CD4-positive, alpha-beta memory T cell (primary cell): ENCODE data around the gene ZNF536. TPM values are rescaled to one million over a fixed set of nuclear protein-coding genes. Genes with fewer than 3 reads are reported as not detected.

Experiments used
- CTCF ChIA-PET: fragments of 350-600 bp; sonication (Branson Sonifier 250); formaldehyde crosslinking; loops from one replicate; lab custom pipeline; 2021; ENCODE audit warnings: inconsistent platforms; ENCODE audit not compliant: partially characterized antibody; lab: Charles Lee
- POLR2A ChIA-PET: fragments of 350-600 bp; sonication (Branson Sonifier 250); formaldehyde crosslinking; loops from one replicate; lab custom pipeline; 2021; ENCODE audit not compliant: partially characterized antibody; lab: Charles Lee
- DNase-seq, 5 donors: peaks; one replicate each; pipeline versions ENCODE4 v3.0.0 to v3.0.0-alpha.2; 2020 to 2022; ENCODE audit warnings: mixed read lengths in 1 of 5
- H3K27ac ChIP-seq: one replicate; pipeline ENCODE4 v1.7.0; 2013; ENCODE audit warnings: low read depth, low read length
- H3K27me3 ChIP-seq: 2 replicates; pipeline ENCODE4 v1.7.0; 2013; ENCODE audit warnings: mild to moderate bottlenecking, low read length, moderate library complexity; ENCODE audit not compliant: insufficient read depth
- H3K36me3 ChIP-seq: 2 replicates; pipeline ENCODE4 v1.7.0; 2013; ENCODE audit warnings: mild to moderate bottlenecking, low read length, moderate library complexity; ENCODE audit not compliant: insufficient read depth
- H3K4me1 ChIP-seq: 2 replicates; pipeline ENCODE4 v1.7.0; 2013; ENCODE audit warnings: mild to moderate bottlenecking, low read length, moderate library complexity; ENCODE audit not compliant: insufficient read depth
- H3K4me3 ChIP-seq, 2 donors: one replicate each; pipeline ENCODE4 v1.7.0; 2013; ENCODE audit warnings: low read length in 2 of 2, mild to moderate bottlenecking in 1 of 2
- H3K9me3 ChIP-seq, 2 donors: one replicate each; pipeline ENCODE4 v1.7.0; 2013; ENCODE audit warnings: low read length in 2 of 2, control low read depth in 1 of 2; ENCODE audit not compliant: control insufficient read depth in 1 of 2
- H3K27ac Mint-ChIP-seq, 7 donors: one replicate each; pipeline ENCODE4 v1.8.0; 2020 to 2021; ENCODE audit warnings: mixed read lengths in 7 of 7, mild to moderate bottlenecking in 6 of 7, inconsistent platforms in 3 of 7, moderate library complexity in 3 of 7
- H3K27me3 Mint-ChIP-seq, 2 donors: one replicate each; pipeline ENCODE4 v1.8.0; 2020 to 2021; ENCODE audit warnings: mixed read lengths in 2 of 2
- H3K36me3 Mint-ChIP-seq, 2 donors: one replicate each; pipeline ENCODE4 v1.8.0; 2020 to 2021; ENCODE audit warnings: mixed read lengths in 2 of 2, inconsistent platforms in 1 of 2, mild to moderate bottlenecking in 1 of 2
- H3K4me1 Mint-ChIP-seq, 4 donors: one replicate each; pipeline ENCODE4 v1.8.0; 2020 to 2021; ENCODE audit warnings: mixed read lengths in 4 of 4, mild to moderate bottlenecking in 1 of 4
- H3K4me3 Mint-ChIP-seq, 8 donors: one replicate each; pipeline ENCODE4 v1.8.0; 2020 to 2021; ENCODE audit warnings: mixed read lengths in 8 of 8, mild to moderate bottlenecking in 7 of 8, moderate library complexity in 6 of 8, inconsistent platforms in 3 of 8
- H3K9me3 Mint-ChIP-seq, 8 donors: one replicate each; pipeline ENCODE4 v1.8.0; 2020 to 2021; ENCODE audit warnings: mixed read lengths in 8 of 8, mild to moderate bottlenecking in 5 of 8, inconsistent platforms in 3 of 8, moderate library complexity in 1 of 8
- intact Hi-C: fragments of 100-400 bp; cut with micrococcal nuclease; formaldehyde crosslinking; loops from one replicate; pipeline ENCODE4 v1.15.1; 2023
- polyA plus RNA-seq, 2 donors: library from polyadenylated mRNA; unstranded; fragments of 300-500 nt; fragmentation: Illumina TruSeq; gene quantifications; one replicate each; pipeline ENCODE4 v1.2.3, GENCODE V29; 2021
- total RNA-seq, 2 experiments: library from RNA; stranded (reverse); gene quantifications; one replicate each; pipeline ENCODE4 v1.2.3, GENCODE V29; 2021

The ZNF536 gene
- total and polyA plus RNA-seq, 4 experiments from 2014 or later, result 0.20 TPM; not detected in 3

DNA sequence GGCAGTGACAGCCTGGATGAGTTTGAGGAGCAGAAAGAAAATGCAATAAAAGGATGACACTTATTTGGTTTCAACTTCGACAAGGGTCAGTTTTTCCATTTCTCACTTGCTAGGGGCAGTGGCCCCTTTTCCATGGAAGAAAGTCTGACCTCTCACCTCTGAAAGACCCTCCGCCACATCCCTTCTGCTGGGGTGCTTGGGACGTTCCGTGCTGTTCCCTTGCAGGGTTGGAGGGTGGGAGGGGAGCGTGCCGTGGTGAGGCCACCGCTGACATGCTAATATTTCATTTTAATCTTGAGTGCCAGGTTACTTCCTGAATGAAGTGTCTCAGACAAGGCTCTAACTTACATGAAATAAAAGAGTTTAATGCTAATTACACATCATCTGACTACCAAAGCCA lies 5.2 kb upstream of the ZNF536 start:
- no peak overlapping the region for H3K27ac Mint-ChIP-seq
- no peaks in the 10 kb centered on the region for H3K27me3 ChIP-seq
- ChIA-PET POLR2A (no interaction called here), CTCF (no interaction called here)
- no peaks in the 10 kb centered on the region for H3K4me1 ChIP-seq
- H3K27ac ChIP-seq, result no peak overlapping the region
- no peaks in the 10 kb centered on the region for H3K36me3 Mint-ChIP-seq
- H3K36me3 ChIP-seq, result no peaks in the 10 kb centered on the region
- no peaks in the 10 kb centered on the region for H3K4me1 Mint-ChIP-seq
- intact Hi-C loops, result no loop called here
- peaks cover 8 to 9% of the 10 kb centered on the region in 2 donors for H3K27me3 Mint-ChIP-seq
- H3K4me3 ChIP-seq, result no peak overlapping the region
- peaks cover 0 to 2% (median 0%) of the 10 kb centered on the region in 8 donors for H3K9me3 Mint-ChIP-seq
- no peaks in the 10 kb centered on the region for H3K9me3 ChIP-seq
- DNase-seq, result no peak
- H3K4me3 Mint-ChIP-seq, result no peak overlapping the region

DNA sequence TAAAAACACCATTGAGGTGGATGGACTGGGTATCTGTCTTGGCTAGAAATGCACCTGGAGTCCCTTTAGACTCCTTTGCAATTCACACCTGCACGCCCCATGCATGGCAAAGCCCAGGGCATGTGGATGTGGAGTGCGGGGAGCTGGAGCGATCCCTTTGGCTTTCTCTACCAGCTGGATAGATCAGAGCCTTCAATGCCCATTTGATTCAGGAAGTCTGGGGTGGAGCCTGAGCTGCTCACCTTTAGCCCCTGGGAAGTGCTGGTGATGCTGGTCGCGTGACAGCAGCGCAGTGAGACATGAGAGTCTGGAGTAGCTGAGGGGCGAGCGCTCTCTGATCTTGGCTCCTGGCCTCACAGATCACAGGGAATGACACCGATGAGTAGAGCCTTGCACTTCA lies 4.8 kb upstream of the ZNF536 start:
- H3K9me3 ChIP-seq, result no peaks in the 10 kb centered on the region
- Mint-ChIP-seq H3K4me1 (no peaks in the 10 kb centered on the region), H3K4me3 (no peak overlapping the region), H3K27ac (no peak overlapping the region), H3K27me3 (peaks cover 9 to 12% of the 10 kb centered on the region in 2 donors), H3K9me3 (peaks cover 0 to 2% (median 0%) of the 10 kb centered on the region in 8 donors), H3K36me3 (no peaks in the 10 kb centered on the region)
- H3K4me3 ChIP-seq, result no peak overlapping the region
- H3K36me3 ChIP-seq, result no peaks in the 10 kb centered on the region
- POLR2A ChIA-PET, result no interaction called here
- H3K27me3 ChIP-seq, result no peaks in the 10 kb centered on the region
- intact Hi-C loops, result no loop called here
- H3K27ac ChIP-seq, result no peak overlapping the region
- no peak for DNase-seq
- CTCF ChIA-PET, result no interaction called here
- H3K4me1 ChIP-seq, result no peaks in the 10 kb centered on the region

- no peaks in the 10 kb centered on the region for H3K36me3 Mint-ChIP-seq
- intact Hi-C loops, result no loop called here
These were observed 2.4 kb upstream of the ZNF536 start for GRCh38 chr19:30369833-30370232.

DNA sequence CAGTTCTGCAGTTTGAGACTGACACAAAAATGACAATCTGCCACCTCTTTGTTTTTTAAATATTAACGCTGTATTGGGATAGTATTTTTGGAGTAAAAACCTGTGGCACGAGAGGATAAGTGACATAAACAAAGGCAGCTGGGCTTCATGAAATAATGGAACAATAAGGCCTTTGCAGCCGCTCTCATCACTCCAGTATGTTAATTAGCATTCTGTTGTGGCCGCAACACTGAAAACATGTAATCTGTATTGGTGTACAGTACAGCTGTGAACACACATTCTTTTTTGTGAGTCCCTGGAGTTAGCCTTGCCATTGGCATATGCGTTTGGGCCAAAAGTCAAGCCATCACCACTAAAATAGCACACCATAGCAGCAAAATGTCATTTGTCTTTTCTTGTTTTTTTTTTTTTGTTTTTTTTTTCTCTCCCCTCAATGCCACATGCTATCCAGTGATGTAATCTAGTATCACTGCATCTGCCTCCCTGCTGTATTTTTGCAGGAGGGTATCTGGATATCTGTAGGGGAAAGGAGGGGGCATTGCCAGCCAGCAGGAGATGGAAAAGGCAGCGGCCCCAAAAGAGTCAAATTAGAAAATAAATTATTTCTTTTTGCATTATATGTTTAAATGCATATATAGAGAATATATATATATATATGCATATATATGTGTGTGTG lies 885 bp upstream of the ZNF536 start:
- H3K4me1 ChIP-seq, result no peaks in the 10 kb centered on the region
- H3K9me3 ChIP-seq, result no peaks in the 10 kb centered on the region
- ChIA-PET CTCF (no interaction called here), POLR2A (no interaction called here)
- no peaks in the 10 kb centered on the region for H3K36me3 Mint-ChIP-seq
- no peak for DNase-seq
- H3K36me3 ChIP-seq, result no peaks in the 10 kb centered on the region
- H3K27me3 ChIP-seq, result no peaks in the 10 kb centered on the region
- H3K27ac ChIP-seq, result no peak overlapping the region
- no peak overlapping the region for H3K4me3 Mint-ChIP-seq
- H3K27ac Mint-ChIP-seq, result no peak overlapping the region
- intact Hi-C loops, result no loop called here
- H3K4me3 ChIP-seq, result no peak overlapping the region
- H3K4me1 Mint-ChIP-seq, result peaks cover 0 to 5% (median 4%) of the 10 kb centered on the region in 4 donors
- H3K9me3 Mint-ChIP-seq, result peaks cover 0 to 2% (median 0%) of the 10 kb centered on the region in 8 donors
- peaks cover 21 to 25% of the 10 kb centered on the region in 2 donors for H3K27me3 Mint-ChIP-seq

More at GRCh38 chr19:30369833-30370232, 2.4 kb upstream of the ZNF536 start:
- Mint-ChIP-seq H3K4me3 (no peak overlapping the region), H3K9me3 (peaks cover 0 to 2% (median 0%) of the 10 kb centered on the region in 8 donors), H3K27me3 (peaks cover 11 to 15% of the 10 kb centered on the region in 2 donors), H3K4me1 (peaks cover 0 to 1% (median 0%) of the 10 kb centered on the region in 4 donors), H3K27ac (no peak overlapping the region)
- POLR2A ChIA-PET, result no interaction called here
- Histone ChIP-seq H3K4me3 (no peak overlapping the region), H3K27ac (no peak overlapping the region), H3K36me3 (no peaks in the 10 kb centered on the region), H3K4me1 (no peaks in the 10 kb centered on the region), H3K9me3 (no peaks in the 10 kb centered on the region), H3K27me3 (no peaks in the 10 kb centered on the region)
- DNase-seq, result no peak
- CTCF ChIA-PET, result no interaction called here

DNA sequence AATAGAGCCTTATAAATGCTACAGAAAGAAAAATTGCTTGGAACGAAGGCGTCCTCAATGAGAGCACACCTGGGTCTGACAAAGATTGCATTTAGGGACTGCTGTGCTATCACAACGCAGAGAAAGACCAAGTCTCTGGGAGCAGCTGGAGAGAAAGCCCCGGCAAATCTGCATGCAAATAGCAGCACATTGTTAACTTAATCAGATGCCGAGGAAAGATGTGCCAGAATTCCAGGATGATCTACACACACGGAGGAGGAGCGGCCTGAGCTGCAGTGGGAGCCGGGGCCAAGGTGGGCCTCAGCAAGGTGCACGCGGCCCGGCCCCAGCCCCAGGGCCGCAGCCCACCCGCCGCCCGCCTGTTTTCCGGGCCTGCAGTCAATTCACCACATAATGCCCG lies 1.4 kb downstream of the ZNF536 start:
- H3K4me3 ChIP-seq, result no peak overlapping the region
- CTCF ChIA-PET, result no interaction called here

DNA sequence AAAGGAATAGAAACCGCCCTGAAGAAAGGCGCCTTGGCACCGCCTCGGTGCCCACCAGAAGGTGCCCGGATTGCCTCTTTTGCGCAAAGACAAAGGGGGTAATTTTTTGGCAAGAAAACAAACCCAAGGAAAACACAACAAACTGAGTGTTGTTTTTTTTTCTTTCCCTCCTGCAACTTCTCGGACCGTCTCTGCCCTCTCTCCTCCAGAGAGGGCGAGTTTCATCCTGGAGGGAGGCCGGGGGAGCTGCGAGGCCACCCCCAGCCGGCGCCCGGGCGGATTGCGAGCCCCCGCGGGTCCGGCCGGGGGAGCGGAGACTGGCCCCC lies 2.3 kb downstream of the ZNF536 start:
- H3K9me3 Mint-ChIP-seq, result no peaks in the 10 kb centered on the region
- intact Hi-C loops, result no loop called here
- Histone ChIP-seq H3K4me1 (no peaks in the 10 kb centered on the region), H3K27me3 (no peaks in the 10 kb centered on the region), H3K4me3 (no peak overlapping the region), H3K9me3 (no peaks in the 10 kb centered on the region), H3K27ac (no peak overlapping the region), H3K36me3 (no peaks in the 10 kb centered on the region)
- peaks cover 24 to 27% of the 10 kb centered on the region in 2 donors for H3K27me3 Mint-ChIP-seq
- CTCF ChIA-PET, result no interaction called here
- H3K4me3 Mint-ChIP-seq, result no peak overlapping the region
- H3K4me1 Mint-ChIP-seq, result peaks cover 0 to 5% (median 4%) of the 10 kb centered on the region in 4 donors
- no peak for DNase-seq
- H3K27ac Mint-ChIP-seq, result no peak overlapping the region
- no peaks in the 10 kb centered on the region for H3K36me3 Mint-ChIP-seq
- POLR2A ChIA-PET, result no interaction called here

More for the DNA sequence above, 1.4 kb downstream of the ZNF536 start:
- Histone ChIP-seq H3K4me1 (no peaks in the 10 kb centered on the region), H3K36me3 (no peaks in the 10 kb centered on the region), H3K27me3 (no peaks in the 10 kb centered on the region), H3K9me3 (no peaks in the 10 kb centered on the region), H3K27ac (no peak overlapping the region)
- Mint-ChIP-seq H3K27ac (no peak overlapping the region), H3K4me1 (peaks cover 0 to 5% (median 4%) of the 10 kb centered on the region in 4 donors), H3K36me3 (no peaks in the 10 kb centered on the region), H3K27me3 (peaks cover 22 to 27% of the 10 kb centered on the region in 2 donors), H3K9me3 (peaks cover 0 to 2% (median 0%) of the 10 kb centered on the region in 8 donors), H3K4me3 (no peak overlapping the region)
- no peak for DNase-seq
- POLR2A ChIA-PET, result no interaction called here
- intact Hi-C loops, result no loop called here

DNA sequence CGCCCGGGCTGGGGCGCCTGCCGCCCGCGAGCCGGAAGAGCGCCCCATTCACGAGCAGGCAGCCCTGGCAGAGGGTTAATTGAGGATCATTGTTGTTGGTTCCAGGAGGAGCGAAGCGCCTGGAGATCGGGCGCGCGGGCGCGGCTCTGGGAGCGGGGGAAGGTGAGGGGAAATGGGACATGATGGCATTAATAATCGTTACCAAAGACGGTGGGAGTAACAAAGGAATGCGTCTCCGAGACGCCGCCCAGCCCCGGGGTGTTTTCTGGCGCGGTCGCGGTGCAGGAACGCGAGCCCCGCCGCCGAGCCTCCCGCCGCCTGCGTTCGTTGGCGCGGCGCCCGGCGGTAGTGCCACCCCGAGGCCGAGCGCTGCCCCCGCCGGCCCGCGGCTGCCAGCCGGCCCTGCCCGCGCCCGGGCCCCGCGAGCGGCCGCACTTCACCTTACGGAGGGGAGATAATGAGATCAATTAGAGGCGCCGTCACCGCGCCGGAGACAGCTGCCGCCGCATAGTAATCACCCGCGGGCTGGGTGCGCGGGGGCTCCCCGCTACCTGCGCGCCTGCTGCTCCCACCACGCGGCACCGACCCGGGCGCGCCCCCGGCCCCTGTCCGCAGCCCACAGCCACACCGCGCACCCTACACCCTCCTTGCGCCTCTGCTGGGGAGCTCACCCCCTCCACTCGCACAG lies 2.8 kb downstream of the ZNF536 start:
- Histone ChIP-seq H3K9me3 (no peaks in the 10 kb centered on the region), H3K36me3 (no peaks in the 10 kb centered on the region), H3K27ac (no peak overlapping the region), H3K27me3 (no peaks in the 10 kb centered on the region), H3K4me1 (no peaks in the 10 kb centered on the region), H3K4me3 (no peak overlapping the region)
- H3K27ac Mint-ChIP-seq, result no peak overlapping the region
- H3K9me3 Mint-ChIP-seq, result no peaks in the 10 kb centered on the region
- peaks cover 0 to 5% (median 4%) of the 10 kb centered on the region in 4 donors for H3K4me1 Mint-ChIP-seq
- no peak for DNase-seq
- POLR2A ChIA-PET, result no interaction called here
- intact Hi-C loops, result no loop called here
- CTCF ChIA-PET, result no interaction called here
- peaks cover 24 to 27% of the 10 kb centered on the region in 2 donors for H3K27me3 Mint-ChIP-seq
- no peak overlapping the region for H3K4me3 Mint-ChIP-seq
- H3K36me3 Mint-ChIP-seq, result no peaks in the 10 kb centered on the region
